ENCODE measurements around the gene NLGN3. TPM values are rescaled to one million over a fixed set of nuclear protein-coding genes. Genes with fewer than 3 reads are reported as not detected.
A peak's percentile ranks its signal among the peaks of the same experiment; 100 is the strongest.

Gene NLGN3
- total RNA-seq (2014; rRNA removed; shearing (Covaris generic)) = 0.31 TPM in 1 of 2 replicates, not detected in the other

DNA sequence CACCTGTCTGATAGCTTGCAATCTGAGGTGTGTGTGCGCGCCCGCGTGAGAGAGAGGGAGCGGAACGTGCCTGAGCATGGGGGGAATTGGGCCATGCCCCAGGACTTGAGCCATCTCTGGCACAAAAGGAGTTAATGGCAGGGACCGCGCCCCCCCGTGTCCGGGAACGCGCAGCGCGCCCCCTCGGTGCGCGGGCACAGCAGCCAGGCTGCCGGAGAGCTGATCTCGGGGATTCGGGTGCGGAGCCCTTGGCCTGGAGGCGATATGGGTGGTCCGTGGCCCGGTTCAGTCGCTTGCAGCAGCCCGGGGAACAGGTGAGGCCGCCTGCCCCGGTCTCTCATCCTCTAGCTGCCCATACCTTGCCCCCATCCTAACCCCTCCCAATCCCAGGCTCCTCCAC is at the start of gene NLGN3:
Gene NLGN3, plus strand, starts transcription at position 191 of the 400 bp plus-strand sequence. CDS start 2,909 bp downstream, outside the sequence.
- in situ Hi-C loops (cut with HindIII; ENCODE audit: low sequenced_read_pairs) = no loop called here
- peak; percentile 54 for DNase-seq (ENCODE audit: low spot score)

DNA sequence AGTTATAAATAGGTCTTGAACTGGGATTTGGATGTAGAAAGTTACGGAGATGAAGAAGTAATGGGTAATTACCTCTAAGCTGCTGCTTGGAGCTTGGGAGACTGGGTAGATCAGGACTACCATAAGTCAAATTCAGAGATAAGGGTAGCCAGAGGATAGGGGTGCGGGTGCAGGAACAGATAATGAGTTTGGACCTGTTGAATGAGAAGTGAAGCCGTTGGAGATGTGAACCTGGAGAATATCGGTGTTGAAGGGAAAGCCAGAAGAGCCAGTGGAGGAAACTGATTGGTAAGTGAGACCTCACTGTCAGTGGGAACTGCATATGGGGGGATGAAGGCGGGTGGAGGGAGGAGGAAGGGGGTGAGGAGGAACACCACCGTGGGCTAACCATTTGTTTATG is 49.6 kb upstream of the NLGN3 start:
- peak; percentile 1 for DNase-seq (ENCODE audit: low spot score)
- in situ Hi-C loops (cut with HindIII; ENCODE audit: low sequenced_read_pairs) = no loop called here

DNA sequence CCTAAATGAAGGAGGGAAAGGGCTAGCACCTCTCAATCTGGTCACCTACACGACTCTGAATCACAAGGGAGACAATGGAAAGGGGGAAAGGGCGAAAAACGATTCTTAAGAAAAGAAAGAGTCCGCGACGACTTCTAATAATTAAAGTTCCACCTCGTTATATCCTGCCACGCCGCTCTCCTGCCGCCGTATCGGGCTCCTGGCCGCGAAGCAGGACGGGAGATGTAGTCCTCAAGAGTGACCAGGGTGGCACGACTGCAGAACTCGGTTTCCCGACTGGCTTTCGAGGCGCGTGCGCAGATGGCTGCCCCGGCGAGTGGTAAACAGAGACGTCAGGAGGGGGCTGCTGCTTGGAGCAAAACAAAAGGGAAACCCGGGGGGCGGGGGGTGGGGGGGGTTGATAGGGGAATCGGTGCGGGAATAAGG is 49.1 kb upstream of the NLGN3 start, which contains the start of gene FOXO4:
Gene FOXO4, plus strand, starts transcription at position 297 of the 426 bp plus-strand sequence. CDS start 678 bp downstream, outside the sequence.
- in situ Hi-C loops (cut with HindIII; ENCODE audit: low sequenced_read_pairs) = no loop called here

GRCh38 chrX:71095981-71096759 is 48.5 kb upstream of the NLGN3 start:
- in situ Hi-C loops (cut with HindIII; ENCODE audit: low sequenced_read_pairs) = no loop called here
- DNase-seq (ENCODE audit: low spot score) = no peak

More for the DNA sequence above, 49.1 kb upstream of the NLGN3 start, which contains the start of gene FOXO4:
- DNase-seq (ENCODE audit: low spot score) = peak; percentile 91

DNA sequence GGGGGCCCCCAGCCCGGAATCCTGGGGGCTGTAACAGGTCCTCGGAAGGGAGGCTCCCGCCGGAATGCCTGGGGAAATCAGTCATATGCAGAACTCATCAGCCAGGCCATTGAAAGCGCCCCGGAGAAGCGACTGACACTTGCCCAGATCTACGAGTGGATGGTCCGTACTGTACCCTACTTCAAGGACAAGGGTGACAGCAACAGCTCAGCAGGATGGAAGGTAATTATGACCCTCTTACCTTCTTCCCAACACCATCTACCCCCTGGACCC is 47.9 kb upstream of the NLGN3 start:
- in situ Hi-C loops (cut with HindIII; ENCODE audit: low sequenced_read_pairs) = no loop called here
- peak; percentile 2 for DNase-seq (ENCODE audit: low spot score)

DNA sequence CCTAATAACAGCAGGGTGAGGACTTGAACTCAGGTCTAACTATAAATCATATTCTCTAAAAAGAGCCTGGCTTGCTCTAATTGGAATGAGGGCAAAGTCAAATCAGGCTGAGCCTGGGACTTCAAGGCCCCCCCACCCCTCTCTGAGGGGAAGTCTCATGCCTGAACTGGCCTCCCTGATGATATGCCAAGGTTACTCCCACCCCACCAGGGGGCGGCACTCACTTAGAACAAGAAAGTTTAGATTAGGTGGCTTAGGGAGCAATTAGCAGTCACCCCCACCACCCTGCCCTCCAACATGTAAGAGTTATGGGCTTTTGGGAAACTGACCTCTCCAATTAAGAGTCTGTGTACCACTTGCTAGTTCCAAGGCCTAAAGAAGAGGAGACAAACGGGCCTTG is 46.3 kb upstream of the NLGN3 start:
- in situ Hi-C loops (cut with HindIII; ENCODE audit: low sequenced_read_pairs) = no loop called here
- DNase-seq (ENCODE audit: low spot score) = peak; percentile 5

DNA sequence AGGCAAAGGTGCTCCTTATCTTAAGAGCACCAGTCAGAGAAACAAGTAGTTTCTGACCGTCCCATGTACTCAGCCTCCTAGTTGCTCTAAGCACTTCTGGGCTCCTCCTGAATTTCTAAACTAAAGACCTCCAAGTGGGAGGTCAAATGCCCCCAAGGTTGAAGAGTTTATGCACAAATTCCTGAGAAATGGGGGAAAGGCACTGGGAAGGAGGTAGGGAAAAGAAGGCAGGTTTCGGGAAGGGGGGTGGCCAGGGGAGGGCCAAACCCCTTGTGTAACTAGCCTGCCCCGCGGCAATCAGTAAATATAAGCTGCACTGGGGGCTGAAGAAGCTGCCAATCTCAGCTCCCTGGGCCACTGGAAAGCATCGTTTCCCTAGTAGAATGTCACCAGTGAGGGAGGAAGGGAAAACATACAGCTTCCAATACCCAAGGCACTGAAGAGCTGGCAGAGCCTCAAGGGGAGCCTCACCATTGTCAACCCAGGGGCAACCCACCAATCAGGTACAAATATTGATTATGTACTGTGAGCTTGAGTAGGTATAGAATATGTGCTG is 45.6 kb upstream of the NLGN3 start:
- in situ Hi-C loops (cut with HindIII; ENCODE audit: low sequenced_read_pairs) = no loop called here
- DNase-seq (ENCODE audit: low spot score) = no peak

DNA sequence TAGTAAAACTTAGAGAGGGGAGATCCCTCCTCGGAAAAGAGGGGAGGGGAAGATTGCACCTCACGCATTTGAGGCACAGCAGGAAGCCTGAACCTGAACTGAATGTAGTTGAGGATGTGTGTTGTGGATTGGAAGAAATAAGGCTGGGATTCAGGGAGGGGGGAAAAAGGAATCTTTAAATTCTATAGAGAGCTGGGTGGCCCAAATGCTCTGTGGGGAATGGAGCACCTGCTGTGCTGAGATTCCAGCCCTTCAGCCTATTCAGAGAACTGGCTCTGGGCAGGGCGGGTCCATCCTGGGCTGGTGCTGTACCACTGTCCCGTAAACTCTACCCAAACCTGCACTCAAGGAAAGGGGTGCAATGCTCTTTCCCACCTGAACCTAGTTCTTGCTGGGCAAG is 44.9 kb upstream of the NLGN3 start:
- no peak for DNase-seq (ENCODE audit: low spot score)
- in situ Hi-C loops (cut with HindIII; ENCODE audit: low sequenced_read_pairs) = no loop called here

DNA sequence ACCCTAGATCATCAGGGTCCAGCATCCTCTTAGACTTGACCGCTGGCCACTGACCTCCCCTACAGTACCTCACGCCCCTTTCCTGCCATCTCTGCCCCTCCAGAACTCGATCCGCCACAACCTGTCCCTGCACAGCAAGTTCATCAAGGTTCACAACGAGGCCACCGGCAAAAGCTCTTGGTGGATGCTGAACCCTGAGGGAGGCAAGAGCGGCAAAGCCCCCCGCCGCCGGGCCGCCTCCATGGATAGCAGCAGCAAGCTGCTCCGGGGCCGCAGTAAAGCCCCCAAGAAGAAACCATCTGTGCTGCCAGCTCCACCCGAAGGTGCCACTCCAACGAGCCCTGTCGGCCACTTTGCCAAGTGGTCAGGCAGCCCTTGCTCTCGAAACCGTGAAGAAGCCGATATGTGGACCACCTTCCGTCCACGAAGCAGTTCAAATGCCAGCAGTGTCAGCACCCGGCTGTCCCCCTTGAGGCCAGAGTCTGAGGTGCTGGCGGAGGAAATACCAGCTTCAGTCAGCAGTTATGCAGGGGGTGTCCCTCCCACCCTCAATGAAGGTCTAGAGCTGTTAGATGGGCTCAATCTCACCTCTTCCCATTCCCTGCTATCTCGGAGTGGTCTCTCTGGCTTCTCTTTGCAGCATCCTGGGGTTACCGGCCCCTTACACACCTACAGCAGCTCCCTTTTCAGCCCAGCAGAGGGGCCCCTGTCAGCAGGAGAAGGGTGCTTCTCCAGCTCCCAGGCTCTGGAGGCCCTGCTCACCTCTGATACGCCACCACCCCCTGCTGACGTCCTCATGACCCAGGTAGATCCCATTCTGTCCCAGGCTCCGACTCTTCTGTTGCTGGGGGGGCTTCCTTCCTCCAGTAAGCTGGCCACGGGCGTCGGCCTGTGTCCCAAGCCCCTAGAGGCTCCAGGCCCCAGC is 43.8 kb upstream of the NLGN3 start:
- in situ Hi-C loops (cut with HindIII; ENCODE audit: low sequenced_read_pairs) = no loop called here
- DNase-seq (ENCODE audit: low spot score) = no peak

DNA sequence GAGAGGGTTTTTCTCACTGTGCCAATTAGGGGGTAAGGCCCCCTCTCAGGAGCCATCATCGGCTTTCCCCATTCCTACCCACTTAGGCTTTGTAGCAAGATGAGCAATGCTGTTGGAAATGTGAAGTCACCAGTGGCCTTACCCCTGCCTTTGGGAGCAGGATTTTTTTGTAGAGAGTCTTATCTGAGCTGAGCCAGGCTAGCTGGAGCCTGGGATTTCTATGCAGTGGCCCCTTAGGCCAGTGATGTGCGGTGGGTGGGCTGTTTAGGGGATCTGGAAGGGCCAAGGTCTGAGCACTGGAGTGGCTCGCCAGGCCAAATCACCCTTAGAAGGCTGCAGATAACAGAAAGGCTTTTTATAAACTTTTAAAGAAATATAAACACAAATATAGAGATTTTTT is 42.3 kb upstream of the NLGN3 start:
- DNase-seq (ENCODE audit: low spot score) = no peak

GRCh38 chrX:71103110-71103983 is 41.3 kb upstream of the NLGN3 start:
- in situ Hi-C loops (cut with HindIII; ENCODE audit: low sequenced_read_pairs) = no loop called here
- no peak for DNase-seq (ENCODE audit: low spot score)

More for the DNA sequence above, 42.3 kb upstream of the NLGN3 start:
- in situ Hi-C loops (cut with HindIII; ENCODE audit: low sequenced_read_pairs) = no loop called here

DNA sequence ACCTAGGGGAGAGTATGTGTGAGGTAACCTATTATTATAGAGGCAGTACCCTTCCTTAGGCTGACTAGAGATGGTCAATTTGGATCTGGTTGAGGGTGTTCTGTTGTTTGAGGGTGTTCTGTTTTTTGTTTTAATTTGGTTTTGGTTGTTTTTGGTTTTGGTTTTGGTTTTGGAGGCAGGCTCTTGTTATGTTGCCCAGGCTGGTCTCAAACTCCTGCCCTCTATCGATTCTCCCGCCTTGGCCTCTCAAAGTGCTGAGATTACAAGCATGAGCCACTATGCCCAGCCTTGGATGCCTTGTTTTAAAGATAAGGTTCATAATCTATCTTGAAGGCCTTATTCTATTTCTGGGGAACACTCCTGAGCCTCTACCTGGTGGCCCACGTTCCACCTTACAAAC is 39.0 kb upstream of the NLGN3 start:
- in situ Hi-C loops (cut with HindIII; ENCODE audit: low sequenced_read_pairs) = no loop called here

DNA sequence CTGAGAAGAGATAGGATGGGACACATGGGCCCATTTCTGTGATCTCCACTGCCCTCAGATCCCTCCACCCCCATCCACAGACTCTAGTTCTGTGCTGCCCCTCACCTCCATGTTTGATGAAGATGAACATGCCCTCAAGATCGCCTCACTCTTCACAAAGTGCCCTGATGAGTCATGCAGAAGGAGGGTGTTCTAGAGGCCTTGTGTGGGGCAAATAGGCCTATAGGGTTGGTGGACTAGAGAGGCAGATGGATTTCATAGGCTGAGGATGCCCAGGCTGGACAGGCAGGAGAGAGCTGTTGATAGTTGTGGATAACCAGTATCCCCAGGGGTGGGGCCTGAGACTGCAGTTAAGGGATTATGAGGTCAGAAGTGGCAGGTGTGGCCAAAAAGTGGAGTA is 38.2 kb upstream of the NLGN3 start, which contains the start of gene CXorf65:
Gene CXorf65, minus strand, starts transcription at position 314 of the 400 bp plus-strand sequence. Its CDS starts 184 bp downstream, at position 130.
- in situ Hi-C loops (cut with HindIII; ENCODE audit: low sequenced_read_pairs) = no loop called here
- DNase-seq (ENCODE audit: low spot score) = no peak

More for the DNA sequence above, 39.0 kb upstream of the NLGN3 start:
- DNase-seq (ENCODE audit: low spot score) = no peak

GRCh38 chrX:71107245-71107644 is 37.4 kb upstream of the NLGN3 start:
- no peak for DNase-seq (ENCODE audit: low spot score)
- in situ Hi-C loops (cut with HindIII; ENCODE audit: low sequenced_read_pairs) = no loop called here

DNA sequence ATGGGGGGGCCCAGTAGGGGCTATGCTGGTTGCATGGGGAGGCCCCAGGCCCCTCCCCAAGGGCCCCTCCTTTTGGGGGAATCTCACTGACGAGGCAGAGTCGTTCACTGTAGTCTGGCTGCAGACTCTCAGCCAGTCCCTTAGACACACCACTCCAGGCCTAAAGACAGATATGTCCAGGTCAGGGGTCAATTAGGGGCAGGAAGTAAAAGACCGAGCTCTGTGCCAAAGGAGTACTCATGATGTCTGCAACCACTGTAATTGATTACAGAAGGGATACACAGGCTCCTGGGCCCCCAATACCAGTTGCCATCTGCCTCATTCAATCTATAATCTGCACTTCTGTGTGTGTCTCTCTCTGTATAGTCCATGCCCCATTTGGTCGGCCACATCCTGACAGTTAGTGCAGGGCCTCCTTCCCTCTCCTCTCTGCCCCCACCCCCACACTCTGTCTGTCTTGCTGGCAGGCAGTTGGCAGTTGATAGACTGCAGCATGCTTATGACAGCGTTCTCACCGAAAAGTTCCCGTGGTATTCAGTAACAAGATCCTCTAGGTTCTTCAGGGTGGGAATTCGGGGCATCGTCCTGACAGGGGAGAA is 36.8 kb upstream of the NLGN3 start:
- in situ Hi-C loops (cut with HindIII; ENCODE audit: low sequenced_read_pairs) = no loop called here
- no peak for DNase-seq (ENCODE audit: low spot score)

DNA sequence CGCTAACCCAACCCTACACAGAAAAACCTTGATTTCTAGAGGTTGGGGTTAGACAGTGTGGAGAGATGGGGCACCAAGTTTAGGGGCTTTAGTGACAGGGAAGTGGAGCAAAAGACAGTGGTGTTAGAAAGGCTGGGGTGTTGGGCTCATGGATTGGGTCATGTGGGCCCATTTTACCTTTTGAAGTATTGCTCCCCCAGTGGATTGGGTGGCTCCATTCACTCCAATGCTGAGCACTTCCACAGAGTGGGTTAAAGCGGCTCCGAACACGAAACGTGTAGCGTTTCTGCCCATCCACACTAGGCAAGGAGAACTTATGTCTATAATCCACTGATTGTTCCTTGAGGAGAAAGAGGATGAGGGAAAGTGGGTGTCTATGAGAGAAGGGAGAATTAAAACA is 35.6 kb upstream of the NLGN3 start:
- in situ Hi-C loops (cut with HindIII; ENCODE audit: low sequenced_read_pairs) = no loop called here
- DNase-seq (ENCODE audit: low spot score) = no peak

GRCh38 chrX:71111141-71111843 is 33.3 kb upstream of the NLGN3 start, which contains the start of gene IL2RG:
TSS of gene IL2RG (minus strand) at chrX:71111577. CDS start at chrX:71111539, 38 bp downstream.
- no peak for DNase-seq (ENCODE audit: low spot score)
- in situ Hi-C loops (cut with HindIII; ENCODE audit: low sequenced_read_pairs) = no loop called here
